ENCODE measurements around the gene YIPF6. TPM values are rescaled to one million over a fixed set of nuclear protein-coding genes. Genes with fewer than 3 reads are reported as not detected.
"Not testable (repeated sequence)": the region's sequence is repeated elsewhere in the genome, so short reads cannot be mapped to it uniquely, and the experiment has no call there.

Gene YIPF6
- total and polyA plus RNA-seq, 5 donors from 2014 or later = 19.1 to 23.0 (median 21.2) TPM

- Mint-ChIP-seq H3K36me3 (no peaks in the 10 kb centered on the region), H3K4me3 (no peak overlapping the region), H3K4me1 (peaks cover 0 to 4% (median 1%) of the 10 kb centered on the region in 4 donors), H3K27me3 (no peaks in the 10 kb centered on the region), H3K9me3 (no peaks in the 10 kb centered on the region), H3K27ac (no peak overlapping the region)
- H3K4me3 ChIP-seq (ENCODE audit: low read depth, low read length) = no peak overlapping the region
- DNase-seq (no peak), ATAC-seq (ENCODE audit: low read depth in 2 of 2) (peak in 1 of 2 donors; percentile 34)
- no peak overlapping the region for H3K27ac ChIP-seq (ENCODE audit: insufficient read depth, low read length, poor library complexity, severe bottlenecking)
- H3K4me1 ChIP-seq (ENCODE audit: control insufficient read depth, insufficient read depth, low read length, poor library complexity, severe bottlenecking) = no peaks in the 10 kb centered on the region
- no peaks in the 10 kb centered on the region for H3K36me3 ChIP-seq (ENCODE audit: control insufficient read depth, insufficient read depth, low read length)
- no peaks in the 10 kb centered on the region for H3K27me3 ChIP-seq (ENCODE audit: control insufficient read depth, insufficient read depth, low read length)
- no peaks in the 10 kb centered on the region for H3K9me3 ChIP-seq (ENCODE audit: control insufficient read depth in 2 of 2, low read length in 2 of 2)
Observed at GRCh38 chrX:68490644-68491043, 8.2 kb upstream of the YIPF6 start.

DNA sequence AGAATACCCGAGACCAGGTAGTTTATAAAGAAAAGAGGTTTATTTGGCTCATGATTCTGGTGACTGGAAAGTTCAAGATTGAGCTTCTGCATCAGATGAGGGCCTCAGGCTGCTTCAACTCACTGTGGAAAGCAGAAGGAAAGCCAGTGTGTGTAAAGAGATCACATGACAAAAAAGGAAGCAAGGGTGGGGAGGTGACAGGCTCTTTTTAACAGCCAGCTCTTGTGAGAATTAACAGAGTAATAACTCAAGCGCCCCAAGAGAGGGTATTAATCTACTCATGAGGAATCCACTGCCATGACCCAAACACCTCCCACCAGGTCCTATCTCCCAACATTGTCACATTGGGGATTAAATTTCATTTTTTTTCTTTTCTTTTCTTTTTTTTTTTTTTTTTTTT is 6.3 kb upstream of the YIPF6 start:
- no peak overlapping the region for H3K27ac ChIP-seq (ENCODE audit: insufficient read depth, low read length, poor library complexity, severe bottlenecking)
- H3K9me3 Mint-ChIP-seq = no peaks in the 10 kb centered on the region
- no peaks in the 10 kb centered on the region for H3K9me3 ChIP-seq (ENCODE audit: control insufficient read depth in 2 of 2, low read length in 2 of 2)
- ATAC-seq (ENCODE audit: low read depth in 2 of 2) (no peak), DNase-seq (no peak)
- H3K27me3 ChIP-seq (ENCODE audit: control insufficient read depth, insufficient read depth, low read length) = no peaks in the 10 kb centered on the region
- H3K4me3 Mint-ChIP-seq = no peak overlapping the region
- no peaks in the 10 kb centered on the region for H3K36me3 ChIP-seq (ENCODE audit: control insufficient read depth, insufficient read depth, low read length)
- no peak overlapping the region for H3K4me3 ChIP-seq (ENCODE audit: low read depth, low read length)
- H3K27me3 Mint-ChIP-seq = no peaks in the 10 kb centered on the region
- H3K4me1 ChIP-seq (ENCODE audit: control insufficient read depth, insufficient read depth, low read length, poor library complexity, severe bottlenecking) = no peaks in the 10 kb centered on the region
- H3K27ac Mint-ChIP-seq = no peak overlapping the region
- no peaks in the 10 kb centered on the region for H3K36me3 Mint-ChIP-seq
- H3K4me1 Mint-ChIP-seq = peaks cover 0 to 4% (median 2%) of the 10 kb centered on the region in 4 donors

- not testable (repeated sequence) for H3K4me3 Mint-ChIP-seq; H3K27ac Mint-ChIP-seq; DNase-seq; H3K27me3 Mint-ChIP-seq; H3K4me3 ChIP-seq (ENCODE audit: low read depth, low read length); H3K36me3 Mint-ChIP-seq; H3K27me3 ChIP-seq (ENCODE audit: control insufficient read depth, insufficient read depth, low read length); H3K27ac ChIP-seq (ENCODE audit: insufficient read depth, low read length, poor library complexity, severe bottlenecking); H3K9me3 Mint-ChIP-seq; H3K9me3 ChIP-seq (ENCODE audit: control insufficient read depth in 2 of 2, low read length in 2 of 2); H3K4me1 ChIP-seq (ENCODE audit: control insufficient read depth, insufficient read depth, low read length, poor library complexity, severe bottlenecking); ATAC-seq (ENCODE audit: low read depth in 2 of 2); H3K36me3 ChIP-seq (ENCODE audit: control insufficient read depth, insufficient read depth, low read length)
- H3K4me1 Mint-ChIP-seq = peaks cover 4 to 12% (median 7%) of the 10 kb centered on the region in 4 donors
Observed at GRCh38 chrX:68493776-68494175, 5.1 kb upstream of the YIPF6 start.

DNA sequence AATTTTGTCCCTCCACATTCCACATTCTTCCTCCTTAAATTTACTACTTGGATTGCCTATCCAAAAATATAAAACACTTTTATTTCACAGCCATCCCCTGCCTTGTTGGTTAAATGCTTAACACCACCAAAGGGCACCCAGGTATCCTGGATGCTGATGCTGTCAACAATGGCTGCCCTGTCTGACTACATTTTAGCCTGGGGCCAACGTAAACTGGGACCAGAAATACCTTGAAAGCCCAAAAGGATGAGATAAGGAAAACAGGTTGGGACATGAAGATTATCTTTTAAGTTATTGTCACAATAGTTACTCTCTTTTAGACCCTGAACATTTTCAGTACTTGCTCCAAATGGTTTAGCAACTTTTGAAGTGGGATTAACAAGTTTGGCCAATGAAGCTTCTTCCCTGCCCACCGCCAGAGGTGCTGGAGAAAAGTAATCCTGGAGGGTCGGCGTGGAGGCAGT is 775 bp upstream of the YIPF6 start:
- peak overlapping the region; percentile 89 for H3K27ac ChIP-seq (ENCODE audit: insufficient read depth, low read length, poor library complexity, severe bottlenecking)
- H3K9me3 Mint-ChIP-seq = no peaks in the 10 kb centered on the region
- H3K4me1 Mint-ChIP-seq = peaks cover 7 to 40% (median 20%) of the 10 kb centered on the region in 4 donors
- no peaks in the 10 kb centered on the region for H3K27me3 Mint-ChIP-seq
- DNase-seq (peak in 1 of 3 donors; percentile 39), ATAC-seq (ENCODE audit: low read depth in 2 of 2) (no peak)
- no peaks in the 10 kb centered on the region for H3K36me3 ChIP-seq (ENCODE audit: control insufficient read depth, insufficient read depth, low read length)
- no peaks in the 10 kb centered on the region for H3K27me3 ChIP-seq (ENCODE audit: control insufficient read depth, insufficient read depth, low read length)
- peak overlapping the region; percentile 81 to 98 (median 96) for H3K4me3 Mint-ChIP-seq
- peak overlapping the region; percentile 90 for H3K4me3 ChIP-seq (ENCODE audit: low read depth, low read length)
- peaks cover 11% of the 10 kb centered on the region for H3K4me1 ChIP-seq (ENCODE audit: control insufficient read depth, insufficient read depth, low read length, poor library complexity, severe bottlenecking)
- H3K9me3 ChIP-seq (ENCODE audit: control insufficient read depth in 2 of 2, low read length in 2 of 2) = no peaks in the 10 kb centered on the region
- H3K36me3 Mint-ChIP-seq = no peaks in the 10 kb centered on the region
- H3K27ac Mint-ChIP-seq = peak overlapping the region; percentile 97 to 98 (median 98)

DNA sequence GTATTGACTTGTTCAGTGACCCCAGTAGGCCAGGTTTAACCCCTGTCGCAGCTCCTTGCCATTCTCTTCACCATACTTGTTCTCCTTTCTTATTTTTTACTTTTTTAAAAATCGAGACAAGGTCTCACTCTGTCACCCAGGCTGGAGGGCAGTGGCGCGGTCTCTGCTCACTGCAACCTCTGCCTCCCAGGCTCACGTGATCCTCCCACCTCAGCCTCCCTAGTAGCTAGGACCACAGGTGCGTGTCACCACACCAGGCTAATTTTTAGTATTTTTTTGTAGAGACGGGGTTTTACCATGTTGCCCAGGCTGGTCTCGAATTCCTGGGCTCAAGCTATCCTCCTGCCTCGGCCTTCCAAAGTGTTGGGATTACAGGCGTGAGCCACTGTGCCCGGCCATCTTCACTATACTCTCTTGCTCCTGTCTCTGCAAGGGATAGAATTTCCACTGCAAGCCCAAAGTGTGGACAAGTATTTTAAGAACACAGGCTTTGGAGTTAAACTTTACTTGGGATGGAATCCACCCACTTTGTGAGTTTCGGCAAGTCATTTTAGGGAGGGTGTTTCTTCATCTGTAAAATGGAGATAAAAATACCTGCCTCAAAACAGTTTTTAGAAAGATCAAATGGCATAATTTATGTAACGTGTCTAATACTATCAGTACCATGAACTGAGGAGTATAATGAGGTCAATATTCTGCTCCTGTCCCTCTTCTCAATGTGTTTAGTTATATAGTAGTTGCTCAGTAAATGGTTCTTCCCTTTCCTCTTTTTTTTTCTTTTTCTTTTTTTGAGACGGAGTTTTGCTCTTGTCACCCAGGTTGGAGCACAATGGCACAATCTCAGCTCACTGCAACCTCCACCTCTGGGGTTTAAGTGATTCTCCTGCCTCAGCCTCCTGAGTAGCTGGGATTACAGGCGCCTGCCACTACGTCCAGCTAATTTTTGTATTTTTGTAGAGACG is 973 bp downstream of the YIPF6 start:
- ATAC-seq (ENCODE audit: low read depth in 2 of 2) (no peak), DNase-seq (no peak)
- Histone ChIP-seq H3K27me3 (ENCODE audit: control insufficient read depth, insufficient read depth, low read length) (no peaks in the 10 kb centered on the region), H3K4me3 (ENCODE audit: low read depth, low read length) (peak overlapping the region; percentile 90), H3K36me3 (ENCODE audit: control insufficient read depth, insufficient read depth, low read length) (no peaks in the 10 kb centered on the region), H3K4me1 (ENCODE audit: control insufficient read depth, insufficient read depth, low read length, poor library complexity, severe bottlenecking) (peaks cover 20% of the 10 kb centered on the region), H3K9me3 (ENCODE audit: control insufficient read depth in 2 of 2, low read length in 2 of 2) (no peaks in the 10 kb centered on the region), H3K27ac (ENCODE audit: insufficient read depth, low read length, poor library complexity, severe bottlenecking) (peak overlapping the region; percentile 89)
- Mint-ChIP-seq H3K27me3 (no peaks in the 10 kb centered on the region), H3K9me3 (no peaks in the 10 kb centered on the region), H3K36me3 (no peaks in the 10 kb centered on the region), H3K4me3 (peak overlapping the region; percentile 81 to 98 (median 96)), H3K27ac (peak overlapping the region; percentile 97 to 98 (median 98)), H3K4me1 (peaks cover 10 to 56% (median 28%) of the 10 kb centered on the region in 4 donors)

DNA sequence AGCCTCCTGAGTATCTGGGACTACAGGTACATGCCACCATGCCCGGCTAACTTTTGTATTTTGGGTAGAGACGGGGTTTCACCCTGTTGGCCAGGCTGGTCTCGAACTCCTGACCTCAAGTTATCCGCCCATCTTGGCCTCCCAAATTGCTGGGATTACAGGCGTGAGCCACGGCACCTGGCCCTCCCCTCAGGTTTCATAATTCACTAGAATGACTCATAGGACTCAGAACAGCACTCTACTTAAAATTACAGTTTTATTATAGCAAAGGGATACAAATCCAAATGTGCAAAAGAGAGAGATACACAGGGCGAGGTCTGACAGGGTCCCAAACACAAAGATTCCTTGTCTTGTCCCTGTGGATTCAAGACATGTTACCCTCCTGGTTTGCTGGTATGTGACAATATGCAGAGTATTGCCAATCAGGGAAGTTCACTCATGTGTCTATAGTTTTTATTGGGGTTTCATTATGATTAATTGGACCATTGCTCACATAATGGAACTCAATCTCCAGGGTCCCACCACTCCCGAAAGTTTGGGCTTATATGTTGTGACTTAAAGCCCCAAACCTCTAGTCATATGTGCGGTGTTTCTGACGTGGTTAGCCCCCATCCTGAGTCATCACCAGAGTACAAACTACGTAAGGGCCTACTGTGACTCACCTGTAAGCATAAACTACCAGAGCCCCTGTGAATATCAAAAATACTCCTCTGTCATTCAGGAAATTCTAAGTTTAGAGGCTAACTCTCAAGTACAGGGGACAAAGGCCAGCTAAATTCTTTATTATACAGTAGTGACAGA is 5.2 kb downstream of the YIPF6 start:
- H3K4me3 ChIP-seq (ENCODE audit: low read depth, low read length) = peak overlapping the region; percentile 32
- no peaks in the 10 kb centered on the region for H3K9me3 ChIP-seq (ENCODE audit: control insufficient read depth in 2 of 2, low read length in 2 of 2)
- no peaks in the 10 kb centered on the region for H3K9me3 Mint-ChIP-seq
- H3K27me3 Mint-ChIP-seq = no peaks in the 10 kb centered on the region
- no peaks in the 10 kb centered on the region for H3K36me3 Mint-ChIP-seq
- peak overlapping the region in 2 of 4 donors; percentile 69 for H3K4me3 Mint-ChIP-seq
- H3K4me1 Mint-ChIP-seq = peaks cover 21 to 77% (median 33%) of the 10 kb centered on the region in 4 donors
- DNase-seq = peak; percentile 35 to 53 (median 41)
- ATAC-seq (ENCODE audit: low read depth in 2 of 2) = peak; percentile 87 to 91
- peak overlapping the region; percentile 74 for H3K27ac ChIP-seq (ENCODE audit: insufficient read depth, low read length, poor library complexity, severe bottlenecking)
- peaks cover 23% of the 10 kb centered on the region for H3K4me1 ChIP-seq (ENCODE audit: control insufficient read depth, insufficient read depth, low read length, poor library complexity, severe bottlenecking)
- H3K27ac Mint-ChIP-seq = peak overlapping the region; percentile 72 to 91 (median 87)
- H3K27me3 ChIP-seq (ENCODE audit: control insufficient read depth, insufficient read depth, low read length) = no peaks in the 10 kb centered on the region
- H3K36me3 ChIP-seq (ENCODE audit: control insufficient read depth, insufficient read depth, low read length) = no peaks in the 10 kb centered on the region

- DNase-seq (no peak), ATAC-seq (ENCODE audit: low read depth in 2 of 2) (no peak)
- H3K9me3 ChIP-seq (ENCODE audit: control insufficient read depth in 2 of 2, low read length in 2 of 2) = no peaks in the 10 kb centered on the region
- Mint-ChIP-seq H3K36me3 (no peaks in the 10 kb centered on the region), H3K4me3 (no peak overlapping the region), H3K4me1 (peaks cover 20 to 69% (median 39%) of the 10 kb centered on the region in 4 donors), H3K27me3 (no peaks in the 10 kb centered on the region), H3K27ac (no peak overlapping the region), H3K9me3 (no peaks in the 10 kb centered on the region)
- H3K4me3 ChIP-seq (ENCODE audit: low read depth, low read length) = no peak overlapping the region
- H3K27ac ChIP-seq (ENCODE audit: insufficient read depth, low read length, poor library complexity, severe bottlenecking) = no peak overlapping the region
- H3K27me3 ChIP-seq (ENCODE audit: control insufficient read depth, insufficient read depth, low read length) = no peaks in the 10 kb centered on the region
- no peaks in the 10 kb centered on the region for H3K36me3 ChIP-seq (ENCODE audit: control insufficient read depth, insufficient read depth, low read length)
- H3K4me1 ChIP-seq (ENCODE audit: control insufficient read depth, insufficient read depth, low read length, poor library complexity, severe bottlenecking) = peaks cover 14% of the 10 kb centered on the region
Observed at GRCh38 chrX:68506649-68507048, 7.8 kb downstream of the YIPF6 start.

Measured in CD4-positive, CD25-positive, alpha-beta regulatory T cell (primary cell).